Neural progenitor cell (in vitro differentiated cells): Measurements from ENCODE around the gene WDR45. TPM values are rescaled to one million over a fixed set of nuclear protein-coding genes. Genes with fewer than 3 reads are reported as not detected.

Experiments
- DNase-seq: peaks from one replicate; pipeline ENCODE4 v3.0.0-alpha.2; 2016; ENCODE audit warnings: low spot score
- H2AFZ ChIP-seq: fragments of 200-600 bp; sonication (generic); replicated peaks from 2 replicates; pipeline ENCODE4 v1.6.1; 2016; ENCODE audit warnings: antibody characterized with exemption
- H3F3A ChIP-seq: fragments of 200-600 bp; sonication (generic); 2 replicates; pipeline ENCODE4 v1.6.1; 2016; ENCODE audit warnings: antibody characterized with exemption, low read depth
- H3K27ac ChIP-seq: fragments of 200-600 bp; sonication (generic); 2 replicates; pipeline ENCODE4 v1.5.1; 2016; ENCODE audit warnings: mild to moderate bottlenecking
- H3K27me3 ChIP-seq: fragments of 200-600 bp; sonication (generic); 2 replicates; pipeline ENCODE4 v1.6.1; 2016; ENCODE audit warnings: mild to moderate bottlenecking, moderate library complexity
- H3K36me3 ChIP-seq: fragments of 200-600 bp; sonication (generic); 2 replicates; pipeline ENCODE4 v1.5.1; 2016
- H3K4me1 ChIP-seq: fragments of 200-600 bp; sonication (generic); 2 replicates; pipeline ENCODE4 v1.6.1; 2016; ENCODE audit warnings: mixed run types
- H3K4me2 ChIP-seq: fragments of 200-600 bp; sonication (generic); 2 replicates; pipeline ENCODE4 v1.6.1; 2016
- H3K4me3 ChIP-seq: fragments of 200-600 bp; sonication (generic); 2 replicates; pipeline ENCODE4 v1.5.1; 2016
- H3K79me2 ChIP-seq: fragments of 200-600 bp; sonication (generic); 2 replicates; pipeline ENCODE4 v1.6.1; 2016; ENCODE audit warnings: low read depth
- H3K9ac ChIP-seq: fragments of 200-600 bp; sonication (generic); 2 replicates; pipeline ENCODE4 v1.6.1; 2016
- H3K9me3 ChIP-seq: fragments of 200-600 bp; sonication (generic); 2 replicates; pipeline ENCODE4 v1.5.1; 2016; ENCODE audit warnings: low read depth
- H4K20me1 ChIP-seq: fragments of 200-600 bp; sonication (generic); 2 replicates; pipeline ENCODE4 v1.6.1; 2016; ENCODE audit warnings: low read depth
- H3K27ac Mint-ChIP-seq: 3 replicates; pipeline ENCODE4 v1.8.0; 2021; ENCODE audit warnings: mixed read lengths
- H3K27me3 Mint-ChIP-seq: 2 replicates; pipeline ENCODE4 v1.8.0; 2022; ENCODE audit warnings: low read depth, mild to moderate bottlenecking, inconsistent platforms, moderate library complexity, mixed read lengths; ENCODE audit not compliant: insufficient read depth
- H3K36me3 Mint-ChIP-seq: 3 replicates; pipeline ENCODE4 v1.8.0; 2021; ENCODE audit warnings: mixed read lengths
- H3K4me1 Mint-ChIP-seq: 3 replicates; pipeline ENCODE4 v1.8.0; 2021; ENCODE audit warnings: mixed read lengths
- H3K4me3 Mint-ChIP-seq: 3 replicates; pipeline ENCODE4 v1.8.0; 2021; ENCODE audit warnings: mild to moderate bottlenecking, moderate library complexity, mixed read lengths
- H3K9me3 Mint-ChIP-seq: 3 replicates; pipeline ENCODE4 v1.8.0; 2020; ENCODE audit warnings: mixed read lengths
- CTCF ChIP-seq: fragments of 200-600 bp; sonication (generic); IDR thresholded peaks from 2 replicates; pipeline ENCODE4 v1.5.1; 2017; ENCODE audit warnings: antibody characterized with exemption, mild to moderate bottlenecking
- EZH2 ChIP-seq: fragments of 200-600 bp; sonication (generic); IDR thresholded peaks from 2 replicates; pipeline ENCODE4 v1.6.1; 2017; ENCODE audit warnings: antibody characterized with exemption, mild to moderate bottlenecking, moderate library complexity
- EZH2phosphoT487 ChIP-seq: fragments of 200-600 bp; sonication (generic); IDR thresholded peaks from 2 replicates; pipeline ENCODE4 v1.6.1; 2017; ENCODE audit warnings: antibody characterized with exemption
- total RNA-seq: library from RNA; depleted of rRNA; stranded (reverse); fragments of >200 nt; gene quantifications from 2 replicates; pipeline ENCODE4 v1.2.3, GENCODE V29; 2015; ENCODE audit warnings: low replicate concordance

The WDR45 gene
- total RNA-seq, 1 donor from 2014 or later = 19.7 TPM

DNA sequence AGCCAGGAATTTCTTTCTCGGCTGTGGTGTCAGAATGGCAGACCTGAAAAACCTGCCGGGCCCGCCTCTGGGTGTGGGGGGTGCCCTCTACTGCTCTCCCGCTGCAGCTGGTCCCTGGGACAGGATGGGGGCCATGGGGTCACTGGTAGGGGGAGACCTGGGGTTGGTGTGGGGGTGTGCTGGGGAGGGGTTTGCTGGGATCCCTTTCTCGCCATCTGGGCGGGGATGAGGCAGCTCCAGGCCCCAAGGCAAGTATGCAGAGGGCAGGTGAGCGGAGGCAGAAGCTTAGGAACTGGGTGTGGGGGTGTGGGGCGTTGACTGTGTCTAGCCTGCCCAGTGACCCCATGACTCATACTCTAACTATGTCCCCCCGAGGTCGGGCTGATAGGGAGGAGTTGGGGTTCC is 20.0 kb downstream of the WDR45 start:
- Histone ChIP-seq H3K9ac (no peak overlapping the region), H3K27ac (no peak overlapping the region), H2AFZ (no peak overlapping the region), H3K9me3 (no peaks in the 10 kb centered on the region), H3K79me2 (no peaks in the 10 kb centered on the region), H3K4me1 (no peaks in the 10 kb centered on the region), H3K27me3 (no peaks in the 10 kb centered on the region), H4K20me1 (no peaks in the 10 kb centered on the region), H3F3A (no peaks in the 10 kb centered on the region), H3K4me3 (no peak overlapping the region), H3K4me2 (no peak overlapping the region), H3K36me3 (no peaks in the 10 kb centered on the region)
- H3K27me3 Mint-ChIP-seq = peaks cover 9% of the 10 kb centered on the region
- H3K27ac Mint-ChIP-seq = no peak overlapping the region
- peaks cover 22% of the 10 kb centered on the region for H3K9me3 Mint-ChIP-seq
- peaks cover 11% of the 10 kb centered on the region for H3K36me3 Mint-ChIP-seq
- TF ChIP-seq EZH2 = no peak
- H3K4me3 Mint-ChIP-seq = no peak overlapping the region
- H3K4me1 Mint-ChIP-seq = peaks cover 10% of the 10 kb centered on the region
- DNase-seq = no peak

DNA sequence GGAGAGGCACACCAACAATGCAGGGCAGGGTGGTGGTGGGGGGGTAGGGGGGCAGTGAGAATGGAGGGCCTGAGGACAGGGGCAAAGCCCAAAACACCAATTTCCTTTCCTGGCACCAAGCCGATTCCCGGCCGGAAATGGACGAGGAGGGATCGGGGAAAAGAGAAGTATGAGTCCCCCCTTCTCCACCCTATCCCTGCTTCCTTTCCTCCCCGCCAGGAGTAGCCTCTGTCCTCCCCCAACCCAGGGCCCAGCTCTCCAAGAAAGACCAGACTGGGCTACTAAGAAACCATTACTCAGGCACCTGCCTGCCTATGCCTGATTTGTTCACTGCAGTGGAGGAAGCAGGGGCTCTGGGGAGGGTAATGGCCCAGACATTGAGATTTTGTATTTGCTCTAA is 20.5 kb downstream of the WDR45 start:
- peaks cover 11% of the 10 kb centered on the region for H3K36me3 Mint-ChIP-seq
- Histone ChIP-seq H3K9ac (no peak overlapping the region), H3K79me2 (peaks cover 3% of the 10 kb centered on the region), H3K4me3 (no peak overlapping the region), H3K9me3 (no peaks in the 10 kb centered on the region), H3K36me3 (no peaks in the 10 kb centered on the region), H4K20me1 (no peaks in the 10 kb centered on the region), H2AFZ (no peak overlapping the region), H3F3A (no peaks in the 10 kb centered on the region), H3K4me1 (no peaks in the 10 kb centered on the region), H3K27ac (no peak overlapping the region), H3K27me3 (no peaks in the 10 kb centered on the region), H3K4me2 (no peak overlapping the region)
- peaks cover 12% of the 10 kb centered on the region for H3K4me1 Mint-ChIP-seq
- peaks cover 9% of the 10 kb centered on the region for H3K27me3 Mint-ChIP-seq
- H3K9me3 Mint-ChIP-seq = peaks cover 26% of the 10 kb centered on the region
- H3K27ac Mint-ChIP-seq = no peak overlapping the region
- no peak overlapping the region for H3K4me3 Mint-ChIP-seq
- no peak for DNase-seq
- TF ChIP-seq EZH2phosphoT487 (no peak), EZH2 (no peak), CTCF (no peak)

- H2AFZ ChIP-seq = no peak within 1 kb of the TSS
- no peak within 1 kb of the TSS for H3K4me3 Mint-ChIP-seq
- peaks cover 15% of the 10 kb centered on the region for H3K4me1 Mint-ChIP-seq
- H3K9me3 ChIP-seq = no peaks in the 10 kb centered on the region
- H3K27me3 ChIP-seq = no peaks in the 10 kb centered on the region
- peaks cover 4% of the 10 kb centered on the region for H3F3A ChIP-seq
- no peak within 1 kb of the TSS for H3K4me2 ChIP-seq
- H3K27ac ChIP-seq = no peak within 1 kb of the TSS
- H3K27ac Mint-ChIP-seq = no peak within 1 kb of the TSS
- H3K79me2 ChIP-seq = peaks cover 7% of the 10 kb centered on the region
- no peak for DNase-seq
- peaks cover 12% of the 10 kb centered on the region for H3K27me3 Mint-ChIP-seq
- H3K9ac ChIP-seq = no peak within 1 kb of the TSS
- peaks cover 30% of the 10 kb centered on the region for H3K9me3 Mint-ChIP-seq
- TF ChIP-seq EZH2phosphoT487 (no peak), CTCF (no peak), EZH2 (no peak)
- H4K20me1 ChIP-seq = no peaks in the 10 kb centered on the region
- peaks cover 11% of the 10 kb centered on the region for H3K36me3 Mint-ChIP-seq
- no peak within 1 kb of the TSS for H3K4me3 ChIP-seq
- no peaks in the 10 kb centered on the region for H3K4me1 ChIP-seq
- H3K36me3 ChIP-seq = no peaks in the 10 kb centered on the region
These were observed 20.9 kb downstream of the WDR45 start, which contains the start of gene CCDC120 for GRCh38 chrX:49058794-49059193. Gene CCDC120, plus strand, starts transcription at chrX:49058999. Its CDS starts 3,043 bp downstream, at chrX:49062042.

DNA sequence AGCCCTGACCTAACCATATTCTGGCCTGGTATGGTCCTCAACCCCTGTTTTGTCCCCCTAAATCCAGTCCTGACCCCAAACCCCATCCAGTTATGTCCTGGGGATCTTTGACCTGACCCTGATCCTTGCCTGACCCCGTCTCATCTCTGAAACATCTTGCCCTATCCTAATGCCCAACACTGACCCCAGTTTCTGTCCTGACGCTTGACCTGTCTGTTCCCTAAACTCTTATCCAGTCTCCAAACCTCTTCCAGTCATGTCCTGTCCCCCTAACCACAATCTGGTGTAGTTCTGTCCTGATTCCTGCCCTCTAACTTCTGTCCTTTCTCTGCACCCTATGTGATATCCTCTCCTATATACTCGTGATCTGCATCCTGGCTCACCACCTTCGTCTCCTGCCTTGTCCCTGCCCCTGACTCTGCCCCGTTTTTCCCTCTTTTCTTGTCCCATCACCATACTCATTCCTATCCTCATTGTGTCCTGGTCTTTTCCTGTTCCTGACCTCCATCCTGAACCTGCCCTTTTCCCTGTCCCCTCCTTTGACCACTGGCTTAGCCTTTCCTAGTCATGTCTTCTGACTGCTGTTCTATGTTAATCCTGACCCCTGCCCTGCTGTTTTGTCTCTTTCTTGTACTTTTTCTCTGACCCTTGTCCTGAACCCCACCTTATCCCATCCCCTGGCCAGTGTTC is 25.5 kb downstream of the WDR45 start:
- H3K4me2 ChIP-seq = peak overlapping the region; percentile 67
- peak overlapping the region; percentile 87 for H3K4me3 Mint-ChIP-seq
- no peak overlapping the region for H3K9ac ChIP-seq
- H3K4me3 ChIP-seq = peak overlapping the region; percentile 69
- no peak for DNase-seq
- H3K27ac ChIP-seq = no peak overlapping the region
- no peaks in the 10 kb centered on the region for H4K20me1 ChIP-seq
- peaks cover 15% of the 10 kb centered on the region for H3K4me1 Mint-ChIP-seq
- H3F3A ChIP-seq = peaks cover 4% of the 10 kb centered on the region
- H3K27ac Mint-ChIP-seq = peak overlapping the region; percentile 15
- H2AFZ ChIP-seq = no peak overlapping the region
- H3K36me3 Mint-ChIP-seq = peaks cover 6% of the 10 kb centered on the region
- TF ChIP-seq CTCF = no peak
- no peak for TF ChIP-seq EZH2
- no peak for TF ChIP-seq EZH2phosphoT487
- peaks cover 39% of the 10 kb centered on the region for H3K9me3 Mint-ChIP-seq
- H3K27me3 ChIP-seq = no peaks in the 10 kb centered on the region
- H3K9me3 ChIP-seq = no peaks in the 10 kb centered on the region
- H3K27me3 Mint-ChIP-seq = peaks cover 14% of the 10 kb centered on the region
- peaks cover 7% of the 10 kb centered on the region for H3K79me2 ChIP-seq
- no peaks in the 10 kb centered on the region for H3K36me3 ChIP-seq
- no peaks in the 10 kb centered on the region for H3K4me1 ChIP-seq
